ENCODE measurements around the gene TLX3.

Gene TLX3

DNA sequence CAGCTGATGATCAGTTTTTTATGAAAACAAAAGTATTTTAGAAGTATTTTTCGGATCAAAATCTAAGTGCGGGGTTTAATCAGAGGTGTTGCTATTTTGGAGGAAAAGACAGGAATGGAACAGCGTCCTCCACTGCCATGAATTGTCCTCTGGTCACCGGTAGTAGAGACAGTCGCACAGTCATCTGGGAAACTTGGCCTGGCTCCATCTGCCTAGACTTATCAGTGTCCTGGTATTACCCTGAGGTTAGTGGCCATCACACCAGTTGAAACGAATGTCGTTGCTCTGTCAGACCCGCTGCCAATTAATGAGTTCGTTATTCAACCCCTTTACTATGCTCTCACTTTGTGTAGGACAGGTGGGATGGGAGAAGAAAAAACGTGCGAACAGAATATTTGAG lies 8.2 kb downstream of the TLX3 start:
- H3K4me3 Mint-ChIP-seq: no peak overlapping the region
- H3K27ac Mint-ChIP-seq (ENCODE audit: low read depth): no peak overlapping the region
- H3K4me1 Mint-ChIP-seq: peaks cover 12% of the 10 kb centered on the region
- H3K9me3 Mint-ChIP-seq: no peaks in the 10 kb centered on the region
- DNase-seq (ENCODE audit: low spot score in 2 of 2): no peak
- H3K27me3 Mint-ChIP-seq: peaks cover 89% of the 10 kb centered on the region
- ATAC-seq (replicated peaks; ENCODE audit: extremely low read depth, poor library complexity, severe bottlenecking): no peak
- peaks cover 8% of the 10 kb centered on the region for H3K36me3 Mint-ChIP-seq (ENCODE audit: insufficient read depth)

DNA sequence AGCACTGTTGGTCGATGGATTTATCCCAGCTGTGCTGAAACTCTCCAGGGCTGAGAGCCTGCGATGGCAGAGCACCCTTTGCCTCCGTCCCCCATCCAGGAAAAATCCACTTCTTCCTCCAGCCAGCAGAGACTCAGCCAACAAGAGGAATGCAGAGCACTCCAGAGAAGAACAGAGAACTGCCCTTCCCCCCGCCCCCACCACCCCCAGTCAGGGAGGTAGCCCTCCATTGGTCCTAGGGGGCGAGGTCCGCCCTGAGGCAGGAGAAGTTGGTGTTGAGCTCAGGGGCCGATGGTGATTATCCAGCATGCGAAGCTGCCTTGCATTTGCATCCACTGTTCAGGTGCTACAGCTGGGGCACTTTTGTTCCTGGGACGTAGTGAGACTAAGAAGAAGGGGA lies 9.0 kb downstream of the TLX3 start:
- ATAC-seq (replicated peaks; ENCODE audit: extremely low read depth, poor library complexity, severe bottlenecking) (no peak), DNase-seq (ENCODE audit: low spot score in 2 of 2) (no peak)
- Mint-ChIP-seq H3K4me1 (peaks cover 7% of the 10 kb centered on the region), H3K9me3 (no peaks in the 10 kb centered on the region), H3K36me3 (ENCODE audit: insufficient read depth) (peaks cover 4% of the 10 kb centered on the region), H3K4me3 (no peak overlapping the region), H3K27me3 (peaks cover 89% of the 10 kb centered on the region), H3K27ac (ENCODE audit: low read depth) (no peak overlapping the region)

DNA sequence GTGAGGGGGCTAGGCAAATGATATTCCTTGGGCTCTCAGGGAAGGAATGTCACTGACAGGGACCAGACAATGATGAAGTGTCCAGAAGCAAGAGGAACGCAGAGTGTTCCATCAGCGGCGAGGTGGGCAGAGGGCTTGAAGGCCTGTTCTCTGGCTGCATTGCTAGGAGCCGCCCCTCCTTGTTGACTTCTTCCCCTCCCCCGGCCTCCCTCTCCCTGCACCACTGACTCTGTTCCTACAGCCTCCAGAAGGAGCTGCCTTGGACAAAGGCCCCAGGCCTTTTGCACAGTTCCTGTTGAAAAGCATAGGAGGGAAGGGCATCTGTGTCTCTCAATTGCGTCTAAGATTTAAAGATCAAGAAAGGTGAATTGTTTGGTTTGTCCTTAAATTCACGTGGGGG lies 12.4 kb downstream of the TLX3 start:
- Mint-ChIP-seq H3K36me3 (ENCODE audit: insufficient read depth) (peaks cover 1% of the 10 kb centered on the region), H3K27ac (ENCODE audit: low read depth) (no peak overlapping the region), H3K4me1 (no peaks in the 10 kb centered on the region), H3K27me3 (peaks cover 82% of the 10 kb centered on the region), H3K4me3 (no peak overlapping the region), H3K9me3 (no peaks in the 10 kb centered on the region)
- DNase-seq (ENCODE audit: low spot score in 2 of 2): no peak
- ATAC-seq (replicated peaks; ENCODE audit: extremely low read depth, poor library complexity, severe bottlenecking): no peak

DNA sequence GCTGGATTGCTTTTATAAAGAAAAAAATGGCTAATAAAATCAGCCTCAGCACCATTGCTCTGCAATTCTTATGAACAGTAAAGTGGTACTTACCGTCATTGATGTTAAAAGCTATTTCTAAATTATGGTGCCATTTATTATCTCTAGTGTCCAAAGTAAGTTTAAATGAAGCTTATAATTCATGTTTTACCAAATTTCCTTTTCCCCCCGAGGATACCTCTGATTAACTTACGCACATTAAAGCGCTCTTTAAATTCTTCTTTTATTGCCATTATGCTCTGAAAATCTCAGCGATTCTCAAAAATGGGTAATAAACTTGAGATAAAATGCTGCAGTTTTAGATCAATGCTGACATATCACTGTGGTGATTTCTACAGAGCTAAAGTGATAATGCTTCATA lies 13.5 kb downstream of the TLX3 start:
- H3K4me3 Mint-ChIP-seq: no peak overlapping the region
- H3K27me3 Mint-ChIP-seq: peaks cover 72% of the 10 kb centered on the region
- peaks cover 1% of the 10 kb centered on the region for H3K36me3 Mint-ChIP-seq (ENCODE audit: insufficient read depth)

DNA sequence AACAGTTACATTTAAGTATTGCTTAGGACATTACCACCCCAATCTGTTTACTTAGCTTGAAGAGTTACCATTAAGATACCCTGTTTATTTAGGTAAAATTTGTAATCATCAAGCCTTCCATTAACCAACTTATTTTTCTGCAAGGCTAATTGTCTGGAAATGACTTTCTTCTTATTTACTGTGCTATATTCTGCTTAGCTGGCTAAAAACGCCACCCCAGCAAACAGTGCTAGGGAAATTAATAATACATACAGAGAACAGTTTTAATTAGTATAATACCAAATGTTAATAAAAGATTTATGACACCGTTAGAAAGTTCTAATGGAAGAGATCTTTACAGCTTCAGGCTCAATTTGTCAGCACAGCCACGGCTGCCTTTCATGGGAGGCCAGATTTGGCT lies 14.0 kb downstream of the TLX3 start:
- H3K4me3 Mint-ChIP-seq: no peak overlapping the region
- ATAC-seq (replicated peaks; ENCODE audit: extremely low read depth, poor library complexity, severe bottlenecking) (no peak), DNase-seq (ENCODE audit: low spot score in 2 of 2) (no peak)
- no peak overlapping the region for H3K27ac Mint-ChIP-seq (ENCODE audit: low read depth)
- peaks cover 1% of the 10 kb centered on the region for H3K36me3 Mint-ChIP-seq (ENCODE audit: insufficient read depth)
- H3K9me3 Mint-ChIP-seq: no peaks in the 10 kb centered on the region
- no peaks in the 10 kb centered on the region for H3K4me1 Mint-ChIP-seq
- peaks cover 72% of the 10 kb centered on the region for H3K27me3 Mint-ChIP-seq

More for the DNA sequence above, 13.5 kb downstream of the TLX3 start:
- Mint-ChIP-seq H3K9me3 (no peaks in the 10 kb centered on the region), H3K27ac (ENCODE audit: low read depth) (no peak overlapping the region), H3K4me1 (no peaks in the 10 kb centered on the region)
- ATAC-seq (replicated peaks; ENCODE audit: extremely low read depth, poor library complexity, severe bottlenecking) (no peak), DNase-seq (ENCODE audit: low spot score in 2 of 2) (no peak)

DNA sequence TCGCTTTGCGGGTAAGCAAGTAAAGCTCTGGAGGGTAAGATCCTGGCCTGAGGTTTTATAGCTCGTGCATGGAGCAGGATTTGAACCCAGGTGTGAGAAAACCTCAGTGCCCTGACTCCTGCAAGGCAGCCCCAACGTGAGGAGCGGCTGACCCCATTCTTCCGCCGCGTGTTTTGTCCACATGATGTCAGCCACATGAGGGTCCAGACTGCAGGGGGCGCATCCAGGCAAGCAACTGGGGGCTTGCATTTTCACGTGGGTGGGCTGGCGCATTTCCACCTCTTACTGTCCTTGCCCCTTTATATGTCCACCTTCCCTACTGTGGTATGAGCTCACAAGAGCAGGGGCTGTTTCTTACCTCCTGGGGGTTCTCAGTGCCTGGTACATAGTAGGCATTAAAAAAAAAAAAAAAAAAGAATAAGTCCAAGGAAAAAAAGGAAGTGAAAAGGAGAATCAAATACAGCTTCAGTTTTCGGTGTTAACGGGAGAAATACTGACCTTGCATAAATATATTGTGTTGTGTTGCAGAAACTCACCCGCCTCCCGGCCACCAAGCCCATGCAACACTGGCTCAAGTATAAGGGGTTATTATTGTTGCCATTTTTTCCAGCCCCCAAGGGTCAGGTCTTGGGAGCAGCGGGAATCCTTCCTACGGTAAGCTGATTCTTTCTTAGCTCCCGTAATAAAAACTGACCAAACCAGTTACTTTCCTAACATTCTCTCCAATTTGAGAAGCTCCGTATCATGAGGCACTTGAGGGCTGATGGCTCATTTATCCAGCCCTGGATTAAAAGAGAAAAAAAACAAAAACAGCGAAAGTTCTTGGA lies 15.0 kb downstream of the TLX3 start:
- Mint-ChIP-seq H3K27me3 (peaks cover 72% of the 10 kb centered on the region), H3K27ac (ENCODE audit: low read depth) (no peak overlapping the region), H3K9me3 (no peaks in the 10 kb centered on the region), H3K4me1 (no peaks in the 10 kb centered on the region), H3K4me3 (no peak overlapping the region), H3K36me3 (ENCODE audit: insufficient read depth) (peaks cover 1% of the 10 kb centered on the region)
- DNase-seq (ENCODE audit: low spot score in 2 of 2) (no peak), ATAC-seq (replicated peaks; ENCODE audit: extremely low read depth, poor library complexity, severe bottlenecking) (no peak)

DNA sequence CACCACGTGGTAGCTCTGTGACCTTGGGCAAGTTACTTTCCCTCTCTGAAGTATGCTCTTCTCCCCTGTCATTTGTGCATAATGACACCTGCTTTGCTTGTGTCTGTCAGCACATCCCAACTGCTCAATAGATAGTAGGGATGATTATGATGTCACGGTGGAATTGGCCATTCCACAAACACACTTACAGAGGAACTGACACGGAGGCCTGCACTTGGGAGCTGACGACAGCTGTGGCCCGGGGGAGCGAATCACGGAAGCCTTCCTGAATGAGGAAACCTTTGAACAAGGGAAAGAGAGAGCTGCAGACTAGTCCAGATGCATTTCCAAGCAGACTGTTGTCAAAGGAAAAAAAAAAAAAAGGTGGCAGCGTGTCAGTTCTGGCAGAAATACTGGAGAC lies 21.0 kb downstream of the TLX3 start:
- no peak for DNase-seq (ENCODE audit: low spot score in 2 of 2)
- Mint-ChIP-seq H3K4me3 (no peak overlapping the region), H3K9me3 (no peaks in the 10 kb centered on the region), H3K27me3 (peaks cover 59% of the 10 kb centered on the region), H3K27ac (ENCODE audit: low read depth) (no peak overlapping the region), H3K4me1 (no peaks in the 10 kb centered on the region), H3K36me3 (ENCODE audit: insufficient read depth) (no peaks in the 10 kb centered on the region)
- no peak for ATAC-seq (replicated peaks; ENCODE audit: extremely low read depth, poor library complexity, severe bottlenecking)

DNA sequence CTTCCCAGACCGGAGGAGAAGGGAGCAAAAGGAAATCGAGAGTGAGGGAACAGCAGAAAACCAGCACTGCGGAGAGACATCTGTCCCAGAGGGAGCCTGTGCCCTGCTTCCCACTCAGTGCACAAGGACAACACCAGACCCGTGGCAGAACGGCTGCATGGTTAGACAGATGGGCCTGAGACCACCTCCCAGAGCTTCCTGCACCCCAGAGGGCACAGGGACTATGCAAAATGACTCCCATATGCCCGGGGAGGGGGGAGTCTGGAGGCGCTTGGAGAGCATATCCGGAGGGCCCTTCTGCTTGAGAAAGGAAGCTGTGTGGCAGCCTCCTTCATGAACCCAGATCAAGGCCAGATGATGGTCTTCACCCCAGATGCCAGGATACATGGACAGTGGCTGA lies 26.6 kb downstream of the TLX3 start:
- DNase-seq (ENCODE audit: low spot score in 2 of 2) (no peak), ATAC-seq (replicated peaks; ENCODE audit: extremely low read depth, poor library complexity, severe bottlenecking) (no peak)
- Mint-ChIP-seq H3K4me3 (no peak overlapping the region), H3K27me3 (peaks cover 70% of the 10 kb centered on the region), H3K4me1 (no peaks in the 10 kb centered on the region), H3K9me3 (no peaks in the 10 kb centered on the region), H3K27ac (ENCODE audit: low read depth) (no peak overlapping the region), H3K36me3 (ENCODE audit: insufficient read depth) (no peaks in the 10 kb centered on the region)

DNA sequence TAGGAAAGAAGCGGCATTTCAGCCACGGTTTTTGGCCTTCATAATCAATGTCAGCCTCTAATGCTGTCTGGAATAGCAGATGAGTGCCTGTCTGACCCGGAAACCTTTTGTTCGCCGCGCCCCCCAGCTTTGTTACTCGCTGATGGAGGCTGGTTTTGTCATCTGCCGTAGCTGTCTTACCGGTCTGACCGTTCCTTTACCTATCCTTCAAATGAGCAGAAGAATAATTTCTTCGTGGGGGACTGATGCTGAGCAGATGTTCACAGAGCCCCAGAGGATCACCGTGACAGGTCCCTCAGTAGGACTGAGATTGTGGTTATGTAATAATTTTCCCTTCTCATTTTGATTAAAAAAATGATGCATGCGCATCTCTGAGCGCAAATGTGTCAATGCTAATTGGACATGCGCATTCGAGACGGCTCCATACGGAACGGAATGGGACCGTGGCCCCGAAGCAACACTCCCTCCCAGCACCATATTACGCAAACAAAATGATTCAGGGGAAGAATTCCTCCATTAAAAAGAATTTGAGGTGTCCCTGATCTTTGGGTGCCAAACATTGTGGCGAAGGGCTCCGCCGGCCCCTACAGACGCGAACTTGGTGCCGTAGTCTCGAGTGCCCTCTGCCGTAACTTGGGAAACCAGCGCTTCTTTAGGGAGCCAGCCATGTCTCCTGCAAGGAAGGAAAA lies 27.6 kb downstream of the TLX3 start:
- ATAC-seq (replicated peaks; ENCODE audit: extremely low read depth, poor library complexity, severe bottlenecking): no peak
- Mint-ChIP-seq H3K4me3 (peak overlapping the region; percentile 13), H3K4me1 (no peaks in the 10 kb centered on the region), H3K27me3 (peaks cover 68% of the 10 kb centered on the region), H3K27ac (ENCODE audit: low read depth) (no peak overlapping the region), H3K36me3 (ENCODE audit: insufficient read depth) (no peaks in the 10 kb centered on the region), H3K9me3 (no peaks in the 10 kb centered on the region)
- DNase-seq (ENCODE audit: low spot score in 2 of 2): no peak

DNA sequence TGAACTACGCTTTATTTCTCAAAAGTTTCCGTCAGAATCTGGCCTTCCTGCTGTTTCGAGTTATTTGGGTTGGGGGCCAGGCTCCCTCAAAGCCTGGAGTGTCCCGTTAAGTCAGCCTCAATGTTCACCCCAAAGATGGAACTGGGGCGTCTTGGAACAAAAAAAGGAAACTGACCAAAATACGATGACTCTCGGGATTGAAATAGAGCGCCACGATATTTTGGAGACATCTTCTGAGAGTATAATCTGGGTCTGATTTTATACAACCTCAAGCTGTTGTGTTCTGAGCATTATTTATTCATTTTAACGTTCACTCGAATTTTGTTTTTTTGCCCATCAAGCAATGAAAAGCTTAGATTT lies 28.1 kb downstream of the TLX3 start:
- H3K27me3 Mint-ChIP-seq: peaks cover 62% of the 10 kb centered on the region
- H3K36me3 Mint-ChIP-seq (ENCODE audit: insufficient read depth): no peaks in the 10 kb centered on the region
- H3K4me3 Mint-ChIP-seq: peak overlapping the region; percentile 13
- DNase-seq (ENCODE audit: low spot score in 2 of 2) (no peak), ATAC-seq (replicated peaks; ENCODE audit: extremely low read depth, poor library complexity, severe bottlenecking) (no peak)
- no peaks in the 10 kb centered on the region for H3K4me1 Mint-ChIP-seq
- no peak overlapping the region for H3K27ac Mint-ChIP-seq (ENCODE audit: low read depth)
- no peaks in the 10 kb centered on the region for H3K9me3 Mint-ChIP-seq

DNA sequence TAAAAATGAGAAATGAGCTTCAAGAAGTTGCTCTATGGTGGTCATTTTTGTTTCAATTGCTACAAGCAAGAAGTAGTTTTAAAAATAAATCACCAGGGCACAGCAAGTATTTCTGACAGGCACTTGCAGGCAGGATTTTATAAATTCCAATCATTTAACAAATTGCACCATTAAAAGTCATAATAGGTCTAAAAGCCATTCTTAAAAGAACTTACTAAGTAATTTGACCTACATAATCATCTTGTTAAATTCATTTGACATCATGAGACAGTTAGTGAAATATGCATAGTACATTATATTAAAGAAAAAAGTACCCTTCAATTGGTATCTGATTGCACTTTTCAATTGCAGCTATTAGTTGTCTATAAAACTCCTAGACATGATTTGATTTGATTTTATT lies 31.0 kb downstream of the TLX3 start:
- Mint-ChIP-seq H3K4me3 (no peak overlapping the region), H3K27ac (ENCODE audit: low read depth) (no peak overlapping the region), H3K27me3 (peaks cover 38% of the 10 kb centered on the region), H3K9me3 (no peaks in the 10 kb centered on the region), H3K4me1 (no peaks in the 10 kb centered on the region), H3K36me3 (ENCODE audit: insufficient read depth) (peaks cover 2% of the 10 kb centered on the region)
- ATAC-seq (replicated peaks; ENCODE audit: extremely low read depth, poor library complexity, severe bottlenecking) (no peak), DNase-seq (ENCODE audit: low spot score in 2 of 2) (no peak)

DNA sequence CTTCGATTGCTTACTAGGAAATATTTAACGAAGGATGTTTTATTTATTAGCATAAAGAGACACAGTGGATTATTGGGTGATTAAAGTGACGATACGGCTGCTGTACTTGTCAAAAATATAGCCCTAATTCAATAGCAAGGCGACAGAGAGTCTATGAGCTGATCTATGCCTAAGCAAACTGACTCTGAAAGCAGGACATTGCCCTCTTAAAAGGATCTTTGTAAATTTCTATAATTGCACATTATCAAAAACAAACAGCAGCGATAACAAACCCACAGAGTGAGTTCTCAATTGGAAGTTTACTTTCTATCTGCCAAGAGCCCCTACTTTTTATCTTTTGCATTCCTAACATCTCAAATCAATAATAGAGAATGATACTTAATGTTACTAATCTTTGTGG lies 31.4 kb downstream of the TLX3 start:
- Mint-ChIP-seq H3K27ac (ENCODE audit: low read depth) (no peak overlapping the region), H3K36me3 (ENCODE audit: insufficient read depth) (peaks cover 2% of the 10 kb centered on the region), H3K27me3 (peaks cover 33% of the 10 kb centered on the region), H3K4me3 (no peak overlapping the region), H3K4me1 (no peaks in the 10 kb centered on the region), H3K9me3 (no peaks in the 10 kb centered on the region)
- no peak for ATAC-seq (replicated peaks; ENCODE audit: extremely low read depth, poor library complexity, severe bottlenecking)
- DNase-seq (ENCODE audit: low spot score in 2 of 2): no peak

DNA sequence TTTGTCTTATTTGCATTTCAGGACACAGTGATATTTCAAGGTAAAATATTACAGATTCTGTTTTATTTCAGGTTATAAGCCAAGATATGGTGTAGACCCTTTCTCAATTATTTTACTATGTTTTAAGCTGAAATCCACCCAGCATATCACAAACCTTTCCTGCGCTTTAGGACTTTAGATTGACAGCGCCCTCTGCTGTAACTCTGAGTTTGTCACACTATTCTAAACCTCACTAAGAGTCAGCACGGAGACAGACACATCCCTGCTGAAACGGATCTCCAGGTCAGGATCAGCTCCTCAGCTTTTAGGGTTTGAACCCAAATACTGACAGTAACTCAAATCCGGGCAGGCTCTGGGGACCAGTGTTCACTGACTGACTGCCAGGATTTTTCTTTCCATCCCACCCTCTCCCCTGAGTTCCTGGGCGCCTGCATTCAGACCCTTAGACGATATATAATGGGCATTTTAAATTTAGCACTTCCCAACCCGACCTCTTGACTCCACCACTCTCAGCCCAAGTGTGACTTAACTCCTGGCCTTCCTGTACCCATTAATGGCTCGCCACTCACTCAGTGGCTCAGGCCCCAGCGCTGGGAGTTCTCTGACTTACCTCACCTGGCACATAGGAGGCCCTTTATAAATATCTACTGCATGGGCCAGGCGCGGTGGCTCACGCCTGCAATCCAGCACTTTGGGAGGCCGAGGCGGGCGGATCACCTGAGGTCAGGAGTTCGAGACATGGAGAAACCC lies 33.5 kb downstream of the TLX3 start:
- Mint-ChIP-seq H3K27me3 (peaks cover 13% of the 10 kb centered on the region), H3K36me3 (ENCODE audit: insufficient read depth) (peaks cover 4% of the 10 kb centered on the region), H3K9me3 (no peaks in the 10 kb centered on the region), H3K4me1 (no peaks in the 10 kb centered on the region), H3K27ac (ENCODE audit: low read depth) (no peak overlapping the region), H3K4me3 (no peak overlapping the region)
- no peak for ATAC-seq (replicated peaks; ENCODE audit: extremely low read depth, poor library complexity, severe bottlenecking)
- DNase-seq (ENCODE audit: low spot score in 2 of 2): no peak

All from central memory CD8-positive, alpha-beta T cell (primary cell).